Heart left ventricle (tissue), 16 donors: ENCODE data around the gene NPHP4. TPM values are rescaled to one million over a fixed set of nuclear protein-coding genes. Genes with fewer than 3 reads are reported as not detected.

Experiments
- ATAC-seq, 4 donors: fragments of 200-7000 bp; cut with Tn5 transposase; one replicate each; pipeline ENCODE4 v1.9.1; 2020 to 2022; ENCODE audit warnings: moderate library complexity in 4 of 4, mild to moderate bottlenecking in 3 of 4, moderate number of reproducible peaks in 1 of 4
- DNase-seq, 5 donors: peaks; one replicate each; pipeline ENCODE4 v3.0.0-alpha.2; 2020
- H3K27ac ChIP-seq, 12 donors: fragments of 200-600 bp; sonication (generic) in 4 of 12; one replicate each; pipeline versions ENCODE4 v1.5.0 to v1.8.0; 2016 to 2022; ENCODE audit warnings: mild to moderate bottlenecking in 2 of 12
- H3K27me3 ChIP-seq, 9 donors: fragments of 200-600 bp; sonication (generic) in 2 of 9; one replicate each; pipeline versions ENCODE4 v1.5.1 to v1.8.0; 2016 to 2022; ENCODE audit warnings: mild to moderate bottlenecking in 3 of 9
- H3K36me3 ChIP-seq, 9 donors: fragments of 200-600 bp; sonication (generic) in 2 of 9; one replicate each; pipeline versions ENCODE4 v1.5.0 to v1.8.0; 2018 to 2022; ENCODE audit warnings: mild to moderate bottlenecking in 2 of 9
- H3K4me1 ChIP-seq, 12 donors: fragments of 200-600 bp; sonication (generic) in 4 of 12; one replicate each; pipeline versions ENCODE4 v1.5.0 to v1.8.0; 2016 to 2022; ENCODE audit warnings: mild to moderate bottlenecking in 3 of 12
- H3K4me3 ChIP-seq, 12 donors: fragments of 200-600 bp; sonication (generic) in 4 of 12; one replicate each; pipeline versions ENCODE4 v1.5.0 to v1.8.0; 2017 to 2022; ENCODE audit warnings: mild to moderate bottlenecking in 9 of 12, moderate library complexity in 4 of 12
- H3K9me3 ChIP-seq, 12 donors: fragments of 200-600 bp; sonication (generic) in 4 of 12; one replicate each; pipeline versions ENCODE4 v1.5.0 to v1.8.0; 2016 to 2022; ENCODE audit warnings: mild to moderate bottlenecking in 1 of 12
- POLR2A ChIP-seq, 2 donors: fragments of 450-650 bp; IDR thresholded peaks; one replicate each; pipeline ENCODE4 v1.6.1; 2017; ENCODE audit warnings: antibody characterized with exemption in 2 of 2, mild to moderate bottlenecking in 2 of 2, moderate library complexity in 2 of 2
- WGBS, 4 donors: extraction: QIAGEN DNeasy Blood & Tissue Kit in 2 of 4; methylation state at CpG; one replicate each; pipeline versions ENCODE4 v1.1.5 to v1.1.7; 2013 to 2018; 5-methylcytosine and 5-hydroxymethylcytosine counted together
- intact Hi-C, 10 donors: fragments of 100-400 bp; cut with DNase I; formaldehyde crosslinking; loops; one replicate each; pipeline versions ENCODE4 v1.11.1 to v1.14.2; 2022
- polyA plus RNA-seq, 2 donors: library from polyadenylated mRNA; stranded (reverse); fragments of 200-250 nt; gene quantifications; one replicate each; pipeline ENCODE4 v1.2.3, GENCODE V29; 2013
- total RNA-seq, 9 donors: library from RNA; depleted of rRNA in 2 of 9; stranded (reverse); fragments of >200 nt in 2 of 9; fragmentation: NEBNext Ultra II Directional in 3 of 9; extraction: Animal tissue kit (Norgen Biotek cat#: 25700) in 3 of 9; gene quantifications; one replicate each; pipeline versions ENCODE4 v1.1.0 to v1.2.4, GENCODE V29; 2016 to 2023
- TF ChIP-seq, protein P1 (sequence below), 12 donors: fragments of 200-600 bp; sonication (generic) in 4 of 12; IDR thresholded peaks; one replicate each; pipeline versions ENCODE4 v1.5.0 to v1.8.0; 2018 to 2022; ENCODE audit warnings: antibody characterized with exemption in 12 of 12, mild to moderate bottlenecking in 5 of 12
- donor health status: ischemic (EF 13 %, LVEDD 7.1; RV severe dilation, severe dysfunction).
- donor health status: healthy with polysubstance abuse.
- donor health status: DM: no; HTN: yes; CAD: no.
- donor health status: DM: no; HTN: no; CAD: no.
- donor health status: ischemic (EF 25% LVEDD 6.9; RV normal size, moderate dysfunction).
- donor health status: ischemic (EF 25% LVEDD 5.7; RV mildly dilated, moderate dysfunction).
- donor health status: healthy.
- donor health status: DM: yes; HTN: yes; CAD: no.
- donor health status: ischemic (EF 35%, LVEDD 5.7; RV mildly dilated, moderate dysfunction).
- donor health status: nonischemic (EF 11% LVEDD 7.7; RV severe dilation, severe dysfunction).
- donor health status: DM: yes; HTN: yes; CAD: no.
- donor health status: PGD.
- donor health status: ischemic (EF 29% LVEDD 5.4; RV normal size, mild dysfunction).
- donor health status: nonischemic (EF 23%, LVEDD 6.1; RV moderate dilation, normal function).

NPHP4 gene
- total and polyA plus RNA-seq, 11 donors, result 2.1 to 6.3 (median 3.1) TPM

DNA sequence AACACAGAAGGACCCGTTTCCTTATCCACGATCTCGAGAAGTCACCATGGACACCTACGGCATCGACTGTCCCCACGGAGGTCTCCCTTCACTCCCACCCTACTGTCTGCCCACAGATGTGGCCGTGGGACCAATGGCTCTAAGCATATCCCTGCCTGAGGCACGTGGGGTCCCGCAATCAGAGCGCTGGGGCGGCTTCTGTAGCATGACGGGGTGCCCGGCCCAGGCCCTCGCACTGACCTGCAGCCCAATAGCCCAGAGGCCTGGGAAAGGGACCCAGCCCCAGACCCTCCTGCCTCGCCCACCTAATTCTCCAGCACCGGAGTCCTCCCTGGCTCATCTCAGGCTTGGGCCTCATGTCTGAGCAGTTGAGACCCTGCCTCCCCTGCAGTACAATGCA lies 132.5 kb downstream of the NPHP4 start:
- 94 to 98% (median 94%) methylated on average over 13 to 16 of the region's 16 CpGs for WGBS, 4 donors
- no peak for ATAC-seq
- Histone ChIP-seq H3K4me3 (no peak overlapping the region), H3K27me3 (no peaks in the 10 kb centered on the region), H3K4me1 (no peaks in the 10 kb centered on the region), H3K36me3 (peaks cover 0 to 38% (median 11%) of the 10 kb centered on the region in 9 donors), H3K9me3 (no peaks in the 10 kb centered on the region), H3K27ac (no peak overlapping the region)
- DNase-seq, result no peak
- TF ChIP-seq POLR2A (IDR thresholded peaks at IDR 0.05), result no peak
- TF ChIP-seq, protein P1, sequence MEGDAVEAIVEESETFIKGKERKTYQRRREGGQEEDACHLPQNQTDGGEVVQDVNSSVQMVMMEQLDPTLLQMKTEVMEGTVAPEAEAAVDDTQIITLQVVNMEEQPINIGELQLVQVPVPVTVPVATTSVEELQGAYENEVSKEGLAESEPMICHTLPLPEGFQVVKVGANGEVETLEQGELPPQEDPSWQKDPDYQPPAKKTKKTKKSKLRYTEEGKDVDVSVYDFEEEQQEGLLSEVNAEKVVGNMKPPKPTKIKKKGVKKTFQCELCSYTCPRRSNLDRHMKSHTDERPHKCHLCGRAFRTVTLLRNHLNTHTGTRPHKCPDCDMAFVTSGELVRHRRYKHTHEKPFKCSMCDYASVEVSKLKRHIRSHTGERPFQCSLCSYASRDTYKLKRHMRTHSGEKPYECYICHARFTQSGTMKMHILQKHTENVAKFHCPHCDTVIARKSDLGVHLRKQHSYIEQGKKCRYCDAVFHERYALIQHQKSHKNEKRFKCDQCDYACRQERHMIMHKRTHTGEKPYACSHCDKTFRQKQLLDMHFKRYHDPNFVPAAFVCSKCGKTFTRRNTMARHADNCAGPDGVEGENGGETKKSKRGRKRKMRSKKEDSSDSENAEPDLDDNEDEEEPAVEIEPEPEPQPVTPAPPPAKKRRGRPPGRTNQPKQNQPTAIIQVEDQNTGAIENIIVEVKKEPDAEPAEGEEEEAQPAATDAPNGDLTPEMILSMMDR (IDR thresholded peaks at IDR 0.05), result no peak
- intact Hi-C loops, result no loop called here

- no peak for ATAC-seq
- TF ChIP-seq, protein P1 (IDR thresholded peaks at IDR 0.05), result no peak
- no peak for TF ChIP-seq POLR2A (IDR thresholded peaks at IDR 0.05)
- Histone ChIP-seq H3K4me1 (no peaks in the 10 kb centered on the region), H3K9me3 (no peaks in the 10 kb centered on the region), H3K4me3 (no peak overlapping the region), H3K27ac (no peak overlapping the region), H3K36me3 (peaks cover 0 to 32% (median 11%) of the 10 kb centered on the region in 9 donors), H3K27me3 (no peaks in the 10 kb centered on the region)
- no peak for DNase-seq
- 81 to 100% (median 87%) methylated on average over 6 to 25 of the region's 25 CpGs for WGBS, 4 donors
- intact Hi-C loops, result no loop called here
Measured at GRCh38 chr1:5858844-5859407, 133.3 kb downstream of the NPHP4 start.

- intact Hi-C loops, result no loop called here
- TF ChIP-seq, protein P1 (IDR thresholded peaks at IDR 0.05), result no peak
- no peak for TF ChIP-seq POLR2A (IDR thresholded peaks at IDR 0.05)
Measured at GRCh38 chr1:5858246-5858645, 134.0 kb downstream of the NPHP4 start.

DNA sequence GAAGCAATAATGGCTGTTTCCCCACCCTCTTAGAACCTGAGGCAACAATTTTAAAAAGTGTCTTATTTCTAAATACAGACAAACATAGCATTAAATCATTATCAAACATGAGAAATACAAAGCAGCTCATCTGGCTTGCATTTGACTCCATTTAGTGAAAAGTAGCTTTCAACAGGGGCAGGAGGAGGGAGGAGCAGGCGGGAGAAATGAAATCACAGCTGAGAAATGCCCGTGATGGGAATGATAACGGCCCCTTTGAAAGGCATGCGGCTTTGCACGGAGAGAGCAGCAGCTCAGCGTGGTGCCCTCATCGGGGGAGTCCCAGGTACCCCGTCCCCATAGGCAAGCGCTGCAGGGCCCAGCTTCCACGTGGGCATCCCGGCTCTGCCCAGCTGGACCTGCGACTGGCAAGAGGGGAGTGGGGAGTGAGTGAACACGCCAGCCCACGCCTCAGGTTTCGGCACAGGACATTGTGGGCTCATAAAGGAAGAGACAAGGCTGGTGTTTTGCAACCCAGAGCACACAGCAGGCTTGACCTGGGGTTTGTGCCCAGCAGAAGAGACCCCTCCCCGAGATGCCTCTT lies 134.6 kb downstream of the NPHP4 start:
- Histone ChIP-seq H3K9me3 (no peaks in the 10 kb centered on the region), H3K27ac (no peak overlapping the region), H3K4me1 (no peaks in the 10 kb centered on the region), H3K27me3 (peaks cover 0 to 1% (median 0%) of the 10 kb centered on the region in 9 donors), H3K36me3 (peaks cover 0 to 18% (median 2%) of the 10 kb centered on the region in 9 donors), H3K4me3 (no peak overlapping the region)
- intact Hi-C loops, result no loop called here
- no peak for DNase-seq
- TF ChIP-seq POLR2A (IDR thresholded peaks at IDR 0.05), result no peak
- TF ChIP-seq, protein P1 (IDR thresholded peaks at IDR 0.05), result no peak
- ATAC-seq, result no peak
- 57 to 74% (median 63%) methylated on average over 16 of the region's 16 CpGs for WGBS, 4 donors

More at GRCh38 chr1:5858246-5858645, 134.0 kb downstream of the NPHP4 start:
- ATAC-seq, result no peak
- Histone ChIP-seq H3K27me3 (no peaks in the 10 kb centered on the region), H3K27ac (no peak overlapping the region), H3K9me3 (no peaks in the 10 kb centered on the region), H3K4me3 (no peak overlapping the region), H3K4me1 (no peaks in the 10 kb centered on the region), H3K36me3 (peaks cover 0 to 25% (median 9%) of the 10 kb centered on the region in 9 donors)
- 92 to 95% (median 94%) methylated on average over 15 to 19 of the region's 19 CpGs for WGBS, 4 donors
- no peak for DNase-seq
